Stimulated activated CD4-positive, alpha-beta T cell treated with anti-CD3 and anti-CD28 coated beads, Interleukin-15, amount 100 ng/mL, for 24 hours (primary cell): ENCODE data around the gene CSNK1D.
A peak's percentile ranks its signal among the peaks of the same experiment; 100 is the strongest.

Source experiments
- DNase-seq: peaks from one replicate; pipeline ENCODE4 v3.0.0-alpha.2; 2020

The CSNK1D gene

DNA sequence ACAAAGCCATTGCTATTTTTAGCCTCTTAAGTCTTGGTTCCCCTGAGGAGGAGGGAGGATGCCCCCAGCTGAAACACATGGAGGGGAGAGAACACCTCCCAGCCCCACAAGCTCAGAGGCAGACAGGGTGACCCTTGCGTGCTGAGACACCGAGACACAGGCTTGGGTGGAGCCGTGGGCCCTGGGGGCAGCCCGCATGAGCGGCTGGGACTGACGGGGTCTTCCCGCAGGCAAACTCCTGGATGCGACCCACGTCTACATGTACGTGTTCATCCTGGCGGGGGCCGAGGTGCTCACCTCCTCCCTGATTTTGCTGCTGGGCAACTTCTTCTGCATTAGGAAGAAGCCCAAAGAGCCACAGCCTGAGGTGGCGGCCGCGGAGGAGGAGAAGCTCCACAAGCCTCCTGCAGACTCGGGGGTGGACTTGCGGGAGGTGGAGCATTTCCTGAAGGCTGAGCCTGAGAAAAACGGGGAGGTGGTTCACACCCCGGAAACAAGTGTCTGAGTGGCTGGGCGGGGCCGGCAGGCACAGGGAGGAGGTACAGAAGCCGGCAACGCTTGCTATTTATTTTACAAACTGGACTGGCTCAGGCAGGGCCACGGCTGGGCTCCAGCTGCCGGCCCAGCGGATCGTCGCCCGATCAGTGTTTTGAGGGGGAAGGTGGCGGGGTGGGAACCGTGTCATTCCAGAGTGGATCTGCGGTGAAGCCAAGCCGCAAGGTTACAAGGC lies 34.9 kb downstream of the CSNK1D start:
- DNase-seq, result peak; percentile 88

DNA sequence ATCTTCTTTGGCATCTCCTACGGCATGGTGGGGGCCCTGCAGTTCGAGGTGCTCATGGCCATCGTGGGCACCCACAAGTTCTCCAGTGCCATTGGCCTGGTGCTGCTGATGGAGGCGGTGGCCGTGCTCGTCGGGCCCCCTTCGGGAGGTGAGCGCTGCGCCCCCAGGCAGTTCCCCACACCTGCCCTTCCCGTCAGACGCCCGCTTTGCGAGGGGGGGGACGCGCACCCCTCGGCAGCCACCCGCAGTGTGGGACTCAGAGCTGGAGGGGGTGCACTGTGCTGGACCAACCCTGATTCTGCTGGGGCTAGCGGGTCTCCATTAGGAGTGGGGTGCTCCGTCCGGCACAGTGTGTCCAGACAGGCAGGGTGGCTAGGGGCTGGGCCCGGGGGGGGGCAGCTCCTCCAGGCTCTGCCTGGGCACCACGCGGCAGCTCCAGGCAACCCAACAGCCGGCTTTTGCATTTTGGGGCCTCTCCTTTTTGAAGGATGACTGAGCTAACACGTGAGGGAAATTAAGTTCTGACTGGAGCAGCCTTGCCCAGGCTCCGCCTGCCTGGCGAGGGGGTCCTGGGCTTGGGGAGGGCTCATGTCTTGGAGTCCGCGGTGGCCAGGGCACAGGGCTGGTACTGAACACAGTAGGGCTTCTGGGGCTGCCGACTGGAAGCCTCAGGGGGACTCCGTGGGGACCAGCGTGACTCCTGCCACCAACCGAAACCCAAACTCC lies 35.6 kb downstream of the CSNK1D start:
- DNase-seq, result no peak

DNA sequence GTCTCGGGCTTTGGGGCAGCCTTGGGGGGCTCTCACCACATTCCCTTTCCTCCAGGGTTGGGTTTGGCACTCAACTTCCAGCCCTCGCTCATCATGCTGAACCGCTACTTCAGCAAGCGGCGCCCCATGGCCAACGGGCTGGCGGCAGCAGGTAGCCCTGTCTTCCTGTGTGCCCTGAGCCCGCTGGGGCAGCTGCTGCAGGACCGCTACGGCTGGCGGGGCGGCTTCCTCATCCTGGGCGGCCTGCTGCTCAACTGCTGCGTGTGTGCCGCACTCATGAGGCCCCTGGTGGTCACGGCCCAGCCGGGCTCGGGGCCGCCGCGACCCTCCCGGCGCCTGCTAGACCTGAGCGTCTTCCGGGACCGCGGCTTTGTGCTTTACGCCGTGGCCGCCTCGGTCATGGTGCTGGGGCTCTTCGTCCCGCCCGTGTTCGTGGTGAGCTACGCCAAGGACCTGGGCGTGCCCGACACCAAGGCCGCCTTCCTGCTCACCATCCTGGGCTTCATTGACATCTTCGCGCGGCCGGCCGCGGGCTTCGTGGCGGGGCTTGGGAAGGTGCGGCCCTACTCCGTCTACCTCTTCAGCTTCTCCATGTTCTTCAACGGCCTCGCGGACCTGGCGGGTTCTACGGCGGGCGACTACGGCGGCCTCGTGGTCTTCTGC lies 36.3 kb downstream of the CSNK1D start:
- no peak for DNase-seq

DNA sequence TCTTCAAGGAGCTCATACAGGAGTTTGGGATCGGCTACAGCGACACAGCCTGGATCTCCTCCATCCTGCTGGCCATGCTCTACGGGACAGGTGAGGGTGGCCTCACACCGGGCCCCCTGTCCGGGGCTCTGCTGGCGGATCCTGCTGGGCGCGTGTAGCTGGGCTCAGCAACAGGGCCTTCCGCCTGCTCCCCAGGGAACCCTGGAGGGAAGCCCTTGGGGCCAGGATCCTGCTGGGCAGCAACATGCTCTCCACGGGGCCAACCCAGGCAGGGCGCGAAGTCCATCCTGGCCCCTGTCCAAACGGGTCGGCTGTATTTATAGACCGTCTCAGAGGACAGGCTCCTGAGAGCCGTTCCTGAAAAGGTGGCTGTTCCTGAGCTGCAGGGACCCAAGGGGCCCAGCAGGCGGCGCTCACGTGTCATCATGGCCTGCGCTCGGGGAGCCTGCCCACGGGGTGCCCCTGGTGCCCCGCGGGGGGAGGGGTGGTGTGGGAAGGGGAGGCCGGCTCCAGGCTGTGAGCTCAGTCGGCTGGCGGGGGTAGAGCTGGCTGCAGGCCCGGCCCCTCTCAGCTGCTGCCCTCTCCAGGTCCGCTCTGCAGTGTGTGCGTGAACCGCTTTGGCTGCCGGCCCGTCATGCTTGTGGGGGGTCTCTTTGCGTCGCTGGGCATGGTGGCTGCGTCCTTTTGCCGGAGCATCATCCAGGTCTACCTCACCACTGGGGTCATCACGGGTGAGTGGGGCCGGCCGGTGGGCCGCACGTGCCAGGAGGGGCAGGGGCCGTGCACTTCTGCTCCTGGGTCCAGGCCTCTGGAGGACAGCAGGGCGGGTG lies 37.1 kb downstream of the CSNK1D start:
- DNase-seq, result peak; percentile 77

DNA sequence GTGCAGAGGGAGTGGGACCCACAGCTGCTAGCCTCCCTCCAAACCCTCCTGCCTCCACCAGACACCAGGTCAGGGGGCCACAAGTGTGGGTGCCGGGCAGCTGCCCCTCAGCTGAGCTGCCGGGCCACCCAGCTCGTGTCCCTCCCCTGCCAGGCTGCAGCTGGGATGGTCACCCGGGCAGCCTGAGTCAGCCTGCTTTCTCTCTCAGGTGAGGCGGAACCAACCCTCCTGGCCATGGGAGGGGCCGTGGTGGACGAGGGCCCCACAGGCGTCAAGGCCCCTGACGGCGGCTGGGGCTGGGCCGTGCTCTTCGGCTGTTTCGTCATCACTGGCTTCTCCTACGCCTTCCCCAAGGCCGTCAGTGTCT lies 37.7 kb downstream of the CSNK1D start:
- DNase-seq, result no peak

- no peak for DNase-seq
Observed at GRCh38 chr17:82235056-82235774, 38.3 kb downstream of the CSNK1D start.

- no peak for DNase-seq
Observed at GRCh38 chr17:82234211-82235055, 39.1 kb downstream of the CSNK1D start.

- DNase-seq, result no peak
Observed at GRCh38 chr17:82232876-82233785, 40.4 kb downstream of the CSNK1D start.

DNA sequence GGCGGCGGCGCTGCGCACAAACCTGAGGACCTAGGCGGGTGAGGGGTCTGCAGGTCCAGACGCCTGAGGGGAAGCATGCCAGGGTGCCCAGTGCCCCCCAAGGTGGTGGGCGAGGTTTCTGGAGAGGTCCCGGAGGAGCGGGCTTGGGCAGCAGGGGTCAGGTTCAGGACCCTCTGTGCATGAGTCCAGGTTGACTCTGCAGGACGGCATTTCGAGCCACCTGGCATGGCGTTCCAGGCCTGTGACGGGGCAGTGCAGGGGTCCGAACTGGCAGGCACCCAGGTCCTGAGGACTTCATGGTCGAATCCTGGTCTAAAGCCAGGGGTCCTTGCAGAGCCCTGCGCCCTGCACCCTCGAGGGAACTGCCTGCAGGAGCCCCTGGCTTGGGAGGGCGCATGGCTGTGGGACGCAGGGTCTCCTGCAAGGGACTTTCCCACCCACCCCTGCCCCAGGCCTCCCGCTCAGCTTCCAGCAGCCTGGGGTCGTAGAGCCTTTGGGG lies 41.1 kb downstream of the CSNK1D start:
- DNase-seq, result no peak

DNA sequence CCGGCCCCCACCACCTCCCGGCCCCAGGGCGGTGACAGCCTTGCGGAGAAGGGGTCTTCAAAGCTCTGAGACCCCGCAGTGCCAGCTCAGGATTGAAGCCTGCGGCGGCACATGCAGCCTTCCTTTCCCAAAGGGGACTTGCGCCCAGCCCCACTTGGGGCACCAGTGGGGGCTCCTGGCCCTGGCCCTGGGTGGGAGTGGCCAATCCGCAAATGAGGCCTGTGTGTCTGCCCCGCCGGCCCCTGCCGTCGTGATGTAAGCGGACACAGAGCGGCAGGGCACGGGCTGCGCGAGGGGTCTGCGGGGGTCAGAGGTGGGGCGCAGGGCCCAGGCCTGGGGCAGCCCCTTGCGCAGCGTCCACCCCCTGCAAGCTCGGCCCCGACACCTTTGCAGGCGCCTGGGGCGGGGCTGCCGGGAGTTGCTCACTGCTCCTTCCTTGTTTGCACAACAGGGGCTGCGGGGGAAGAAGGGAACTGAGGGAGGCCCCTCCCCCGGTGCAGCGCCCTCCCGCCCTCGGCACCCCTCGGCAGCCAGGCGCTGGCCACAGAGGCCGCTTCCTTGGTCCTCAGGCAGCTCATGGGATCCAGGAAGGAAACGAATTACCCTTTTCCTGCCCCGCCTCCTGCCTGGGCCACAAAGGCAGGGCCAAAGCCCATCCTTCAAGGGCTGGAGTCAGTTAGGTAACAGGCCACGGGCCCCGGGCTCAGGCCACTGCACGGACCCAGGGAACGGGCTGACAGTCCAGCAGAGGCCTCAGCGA lies 41.8 kb downstream of the CSNK1D start:
- peak; percentile 41 for DNase-seq

- DNase-seq, result no peak
Observed at GRCh38 chr17:82231312-82231561, 42.3 kb downstream of the CSNK1D start.

- DNase-seq, result peak; percentile 75
Observed at GRCh38 chr17:82230609-82231311, 42.7 kb downstream of the CSNK1D start.

DNA sequence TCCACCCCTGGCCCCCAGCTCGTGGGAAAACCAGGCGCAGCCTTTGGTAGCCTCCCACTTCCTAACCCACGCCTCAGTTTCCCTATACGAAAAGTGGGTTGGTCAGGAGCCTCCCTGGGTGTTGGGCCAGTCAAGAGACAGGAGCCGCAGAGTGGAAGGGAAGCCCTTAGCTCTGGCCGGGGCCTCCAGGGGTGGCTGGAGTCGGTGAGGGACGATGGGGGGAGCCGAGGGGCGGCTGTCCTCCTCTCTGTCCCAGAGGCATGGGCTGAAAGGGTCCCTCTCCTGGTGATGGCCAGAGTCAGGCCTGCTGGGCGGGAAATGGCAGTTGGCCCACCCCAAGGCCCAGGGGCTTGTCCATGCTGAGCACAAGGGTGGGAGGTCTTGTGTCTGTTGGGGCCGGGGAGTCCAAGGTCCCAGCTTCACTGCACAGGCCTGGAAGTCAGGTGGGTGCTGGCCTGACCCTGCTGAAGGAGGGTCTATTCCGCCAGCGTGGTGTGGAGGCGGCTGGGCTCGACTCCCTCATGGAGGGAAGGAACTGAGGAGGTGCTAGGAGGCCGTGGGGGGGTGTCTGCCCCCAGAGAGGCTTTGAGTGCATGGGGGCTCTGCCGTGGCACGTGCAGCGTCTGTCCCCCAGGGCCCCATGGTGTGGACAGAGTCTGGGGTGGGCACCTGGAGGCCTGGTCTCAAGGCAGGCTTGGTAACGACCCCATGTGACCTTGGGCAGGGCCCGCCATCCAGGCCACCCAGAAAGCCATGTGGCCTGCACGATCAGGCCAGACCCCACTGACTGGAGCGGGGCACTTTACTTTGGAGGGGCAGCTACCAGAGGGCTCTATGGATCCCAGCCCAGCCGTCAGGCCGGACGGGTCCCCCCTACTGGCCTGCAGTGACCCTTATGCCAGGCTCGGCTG lies 43.5 kb downstream of the CSNK1D start:
- DNase-seq, result no peak

- peak; percentile 75 for DNase-seq
Observed at GRCh38 chr17:82228842-82229697, 44.4 kb downstream of the CSNK1D start, which contains the start of gene SLC16A3. SLC16A3 (plus strand) TSS chr17:82229042; CDS start chr17:82236009, 6,967 bp downstream.

DNA sequence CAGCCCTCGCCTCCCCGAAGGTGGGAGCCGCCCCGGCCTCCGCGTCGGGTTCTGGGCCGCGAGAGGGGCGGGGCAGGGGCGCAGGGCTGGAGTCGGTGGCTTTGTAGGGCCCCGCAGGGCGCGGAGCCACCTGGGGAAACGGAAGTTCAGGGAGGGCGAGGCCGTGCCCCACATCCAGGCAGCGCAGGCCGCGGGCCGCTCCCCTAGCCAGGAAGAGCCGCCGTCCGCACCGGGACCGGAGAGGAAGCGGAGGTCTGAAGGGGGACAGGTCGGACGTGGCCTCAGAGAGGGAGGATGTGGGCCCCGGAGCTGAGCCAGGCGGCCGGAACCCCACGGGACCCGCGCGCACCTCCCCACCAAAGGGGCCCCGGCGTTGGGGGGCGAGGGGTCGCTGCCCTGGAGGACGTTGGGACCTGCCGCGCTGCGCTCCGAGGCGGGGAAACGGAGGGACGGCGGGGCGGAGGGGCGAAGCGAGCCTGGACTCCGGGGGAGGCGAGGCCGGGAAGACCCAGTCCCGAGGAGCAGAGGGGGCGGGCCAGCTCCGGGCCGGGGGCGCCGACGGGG lies 45.1 kb downstream of the CSNK1D start:
- DNase-seq, result peak; percentile 71

DNA sequence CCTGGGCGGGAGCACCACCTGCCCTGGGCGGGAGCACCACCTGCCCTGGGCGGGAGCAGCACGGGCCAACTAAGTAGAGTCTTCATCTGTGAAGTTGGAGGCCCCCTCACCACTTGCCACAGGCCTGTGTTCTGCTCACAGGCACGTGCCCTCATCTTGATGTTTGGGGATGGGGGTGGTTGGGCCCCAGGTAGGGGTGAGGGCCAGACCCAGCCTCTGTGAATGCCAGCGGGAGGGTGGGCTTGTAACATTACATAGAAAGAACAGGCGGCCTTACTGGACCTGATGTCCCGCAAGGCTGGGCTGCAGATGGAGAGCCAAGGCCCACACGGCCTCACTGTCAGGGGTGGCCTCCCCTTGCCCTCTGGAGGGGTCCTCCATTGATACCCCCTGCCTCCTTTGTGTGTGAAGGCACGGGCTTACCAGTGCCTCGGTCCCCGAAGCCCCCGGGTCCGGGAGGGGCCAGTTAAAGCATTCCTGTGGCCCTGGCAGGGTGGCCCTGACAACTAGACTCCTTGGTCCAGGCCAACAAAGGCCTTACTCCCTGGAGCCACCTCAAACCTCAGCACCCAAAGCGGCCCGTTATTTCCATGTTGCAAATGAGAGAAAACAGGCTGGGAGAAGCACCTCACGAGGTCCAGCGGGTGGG lies 45.7 kb downstream of the CSNK1D start:
- no peak for DNase-seq
